Measurements from ENCODE around the gene MUC5B.

MUC5B gene

GRCh38 chr11:1300569-1301187, 77.8 kb downstream of the MUC5B start:
- DNase-seq (ENCODE audit: low read depth in 2 of 2), result no peak

DNA sequence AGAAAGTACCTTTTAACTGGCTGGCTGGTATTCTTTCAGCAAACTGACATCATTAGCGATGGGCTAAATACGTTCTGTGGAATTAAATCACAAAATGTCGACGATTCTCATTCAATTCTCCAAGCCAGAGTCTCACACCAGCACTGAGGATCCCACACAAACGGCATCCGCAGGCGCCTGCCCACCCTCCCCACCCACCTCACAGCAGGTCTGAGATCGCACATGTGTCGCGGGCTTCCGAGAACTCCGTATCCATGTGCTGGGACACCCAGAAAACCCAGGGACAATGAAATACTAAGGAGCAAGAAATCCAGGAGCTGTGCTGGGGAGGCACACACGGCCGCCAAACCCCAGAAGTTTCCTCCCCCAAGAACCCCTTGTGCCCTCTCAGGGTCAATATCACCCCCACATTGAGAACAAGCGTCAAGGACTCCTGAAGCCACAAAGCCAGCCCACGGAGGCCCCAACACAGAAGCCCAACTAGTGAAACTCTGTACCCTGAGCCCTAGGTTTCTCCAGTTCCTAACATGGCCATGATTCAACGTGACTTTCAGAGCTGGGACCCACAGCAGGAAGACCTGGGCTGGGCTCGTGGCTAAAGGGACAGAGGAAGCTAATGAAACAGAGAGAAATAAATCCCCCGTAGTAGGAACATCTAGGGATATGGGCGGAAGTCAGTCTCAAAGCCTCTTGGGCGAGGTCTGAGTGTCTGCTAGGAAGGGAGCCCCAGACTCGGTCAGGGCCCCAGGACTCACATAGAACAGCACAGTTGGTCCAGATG, 78.5 kb downstream of the MUC5B start:
- DNase-seq (ENCODE audit: low read depth in 2 of 2), result no peak

- DNase-seq (ENCODE audit: low read depth in 2 of 2), result no peak
Observed at GRCh38 chr11:1302041-1302460, 79.2 kb downstream of the MUC5B start.

- DNase-seq (ENCODE audit: low read depth in 2 of 2), result no peak
Observed at GRCh38 chr11:1302461-1303125, 79.7 kb downstream of the MUC5B start.

GRCh38 chr11:1303126-1303821, 80.4 kb downstream of the MUC5B start:
- no peak for DNase-seq (ENCODE audit: low read depth in 2 of 2)

DNA sequence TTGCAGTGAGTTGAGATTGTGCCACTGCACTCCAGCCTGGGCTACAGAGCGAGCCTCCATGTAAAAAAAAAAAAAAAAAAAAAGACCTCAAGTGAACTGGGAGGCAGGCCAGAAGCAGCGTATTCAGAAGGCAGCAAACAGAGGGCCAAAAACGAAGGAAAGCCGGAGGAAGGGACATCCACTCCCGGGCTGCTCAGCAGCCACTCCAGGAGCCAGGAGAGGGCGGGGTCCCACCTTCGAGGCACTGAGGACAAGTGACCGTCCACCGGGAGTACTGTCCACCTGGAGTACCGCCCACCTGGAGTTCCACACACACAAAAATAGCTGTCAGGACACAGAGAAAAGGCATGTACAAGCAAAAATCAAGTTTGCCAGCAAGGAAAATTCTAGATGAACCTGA, 81.1 kb downstream of the MUC5B start:
- no peak for DNase-seq (ENCODE audit: low read depth in 2 of 2)

- DNase-seq (ENCODE audit: low read depth in 2 of 2), result no peak
Observed at GRCh38 chr11:1304380-1304779, 81.5 kb downstream of the MUC5B start.

- DNase-seq (ENCODE audit: low read depth in 2 of 2), result no peak
Observed at GRCh38 chr11:1305063-1305495, 82.2 kb downstream of the MUC5B start.

DNA sequence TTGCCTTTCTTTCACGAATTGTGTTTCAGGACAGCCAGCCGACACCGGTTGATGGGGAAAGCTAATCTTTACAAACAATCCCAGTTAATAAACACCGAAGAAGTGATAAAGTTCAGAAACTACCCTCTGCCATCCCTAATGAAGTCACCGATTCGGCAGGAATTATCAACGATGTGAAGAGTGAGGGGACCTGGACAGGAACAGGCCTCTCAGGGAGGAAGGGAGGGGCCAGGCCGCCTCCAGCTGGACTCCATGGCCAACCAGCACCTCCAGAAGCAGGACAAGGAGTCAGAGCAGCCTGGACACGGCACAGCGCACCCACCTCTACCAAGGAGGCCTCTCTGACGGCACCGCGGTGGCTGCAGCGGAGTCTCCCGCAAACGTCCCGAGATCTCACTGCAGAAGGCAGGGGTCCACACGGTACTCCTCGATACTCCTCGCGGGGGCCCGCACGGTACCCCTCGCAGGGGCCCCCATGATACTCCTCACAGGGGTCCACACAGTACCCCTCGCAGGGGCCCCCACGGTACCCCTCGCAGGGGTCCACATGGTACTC, 82.7 kb downstream of the MUC5B start:
- no peak for DNase-seq (ENCODE audit: low read depth in 2 of 2)

- DNase-seq (ENCODE audit: low read depth in 2 of 2), result no peak
Observed at GRCh38 chr11:1306186-1307162, 83.6 kb downstream of the MUC5B start.

DNA sequence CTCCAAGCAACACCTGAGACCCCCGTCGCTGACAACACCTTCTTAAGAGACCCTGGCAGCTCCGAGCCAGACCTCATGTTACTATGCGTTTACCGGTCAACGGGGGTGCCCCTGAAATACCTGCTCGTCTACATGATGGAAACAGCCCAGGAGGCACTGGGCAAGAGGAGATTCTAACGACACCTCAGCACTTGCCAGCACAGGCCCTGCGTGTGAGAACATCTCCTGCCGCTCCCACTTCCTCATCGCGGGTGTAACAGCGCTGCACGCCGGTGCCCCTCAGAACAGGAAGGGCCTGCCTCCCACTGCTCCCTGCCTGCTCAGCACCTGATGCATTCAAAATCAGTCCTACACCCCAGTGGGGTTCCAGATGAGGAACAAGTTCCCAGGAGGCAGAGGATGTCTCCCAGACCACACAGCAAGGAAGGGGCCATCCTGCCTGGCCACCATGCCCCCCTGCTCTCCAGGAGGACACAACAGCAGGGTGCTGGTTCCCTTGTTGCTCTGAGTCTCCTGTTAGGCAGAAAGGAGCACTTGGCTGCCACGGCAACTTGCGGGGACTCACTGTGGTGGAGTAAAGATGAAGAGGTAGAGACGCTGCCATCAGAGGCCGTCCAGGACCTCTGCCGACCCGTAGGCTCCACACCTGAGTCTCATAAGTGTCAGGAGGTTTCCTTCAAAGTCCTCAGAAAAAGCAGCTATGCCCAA, 84.5 kb downstream of the MUC5B start:
- no peak for DNase-seq (ENCODE audit: low read depth in 2 of 2)

DNA sequence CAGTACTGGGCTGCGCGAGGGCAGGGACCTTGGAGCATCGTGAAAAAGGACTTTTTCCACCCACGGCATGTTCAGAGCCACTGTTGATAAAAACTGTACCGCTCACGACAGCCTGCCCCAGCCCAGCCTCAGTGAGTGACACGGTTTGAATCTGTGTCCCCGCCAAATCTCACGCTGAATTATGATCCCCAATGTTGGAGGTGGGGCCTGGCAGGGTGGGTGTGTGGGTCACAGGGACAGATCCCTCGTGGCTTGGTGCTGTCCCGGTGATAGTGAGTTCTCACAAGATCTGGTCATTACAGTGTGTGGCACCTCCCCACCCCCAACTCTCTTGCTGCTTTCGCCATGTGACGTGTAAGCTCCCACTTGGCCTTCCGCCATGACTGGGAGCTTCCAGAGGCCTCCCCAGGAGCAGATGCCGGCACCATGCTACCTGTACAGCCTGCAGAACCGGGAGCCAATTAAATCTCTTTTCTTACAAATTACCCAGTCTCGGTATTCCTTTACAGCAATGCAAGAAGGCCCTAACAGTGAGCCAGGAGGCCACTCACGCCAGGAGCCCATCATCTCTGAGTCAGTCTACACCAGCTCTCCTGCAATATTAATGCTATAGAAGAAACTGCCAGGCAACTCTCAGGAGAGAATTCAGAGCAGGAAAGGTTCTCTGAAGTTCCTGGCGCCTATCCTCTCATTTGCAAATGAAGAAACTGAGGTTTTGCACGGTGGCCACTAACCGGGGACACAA, 85.3 kb downstream of the MUC5B start:
- no peak for DNase-seq (ENCODE audit: low read depth in 2 of 2)

- no peak for DNase-seq (ENCODE audit: low read depth in 2 of 2)
Observed at GRCh38 chr11:1308743-1309497, 86.1 kb downstream of the MUC5B start.

- DNase-seq (ENCODE audit: low read depth in 2 of 2), result peak; percentile 94 to 95
Observed at GRCh38 chr11:1309498-1310317, 86.8 kb downstream of the MUC5B start, which contains the start of gene TOLLIP. TOLLIP (minus strand) TSS chr11:1309632; CDS start chr11:1309498, 134 bp downstream.

GRCh38 chr11:1310318-1310687, 87.4 kb downstream of the MUC5B start:
- no peak for DNase-seq (ENCODE audit: low read depth in 2 of 2)

DNA sequence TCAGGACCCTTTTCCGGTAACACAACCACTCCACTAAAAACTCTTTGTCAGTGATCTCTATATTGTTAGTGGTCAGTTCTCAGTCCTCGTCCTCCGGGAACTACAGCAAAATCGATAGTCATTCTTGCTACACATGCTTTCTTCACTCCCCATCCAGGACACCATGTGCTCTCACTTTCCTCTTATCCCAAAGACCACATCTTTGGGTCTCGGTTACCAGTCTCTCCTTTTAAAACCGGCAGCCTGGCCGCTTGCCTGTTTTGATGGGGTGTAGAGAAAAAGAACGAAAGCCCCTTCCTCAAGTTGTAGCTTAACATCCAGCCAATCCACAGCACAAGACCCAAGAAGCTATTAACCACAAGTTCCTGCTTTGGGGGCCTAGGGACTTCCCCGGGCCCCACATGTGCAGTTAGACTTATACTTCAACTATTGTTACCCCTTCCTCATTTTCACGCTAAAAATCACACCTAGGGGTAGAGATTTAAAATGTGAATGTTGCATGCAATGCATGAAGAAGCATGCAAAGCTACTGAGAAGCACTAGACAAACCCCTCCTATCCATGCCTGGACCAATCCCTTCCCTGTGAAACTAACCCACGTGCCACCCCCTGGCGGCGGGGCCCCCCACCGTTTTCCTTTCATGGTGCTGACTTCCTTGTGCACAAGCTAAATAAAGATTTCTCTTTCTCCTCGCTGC, 88.1 kb downstream of the MUC5B start:
- peak; percentile 44 to 47 for DNase-seq (ENCODE audit: low read depth in 2 of 2)
